Measurements from ENCODE around the gene BCAP31.
"Not testable (repeated sequence)": the region's sequence is repeated elsewhere in the genome, so short reads cannot be mapped to it uniquely, and the experiment has no call there.

BCAP31 gene

DNA sequence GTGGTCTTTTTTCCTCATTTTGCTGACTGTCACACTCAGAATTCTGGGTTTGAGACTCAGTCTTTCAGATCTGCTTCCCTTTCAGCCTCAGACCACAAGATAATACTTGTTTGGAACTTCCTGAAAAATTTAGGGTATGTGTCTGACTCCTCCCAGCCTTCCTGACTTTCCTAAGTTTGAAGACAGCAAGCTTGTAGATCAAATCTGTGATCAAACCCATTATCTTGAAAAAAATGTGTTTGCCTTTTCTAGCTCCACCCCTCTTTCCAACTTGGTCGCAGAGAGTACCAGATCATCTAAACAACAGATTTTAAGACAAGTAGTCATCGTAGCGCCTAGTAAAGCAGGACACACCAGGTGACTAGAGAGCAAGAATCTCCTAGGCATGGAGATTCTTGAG, 9.9 kb downstream of the BCAP31 start:
- H3K27ac ChIP-seq, result no peak overlapping the region
- TF ChIP-seq, protein P1, sequence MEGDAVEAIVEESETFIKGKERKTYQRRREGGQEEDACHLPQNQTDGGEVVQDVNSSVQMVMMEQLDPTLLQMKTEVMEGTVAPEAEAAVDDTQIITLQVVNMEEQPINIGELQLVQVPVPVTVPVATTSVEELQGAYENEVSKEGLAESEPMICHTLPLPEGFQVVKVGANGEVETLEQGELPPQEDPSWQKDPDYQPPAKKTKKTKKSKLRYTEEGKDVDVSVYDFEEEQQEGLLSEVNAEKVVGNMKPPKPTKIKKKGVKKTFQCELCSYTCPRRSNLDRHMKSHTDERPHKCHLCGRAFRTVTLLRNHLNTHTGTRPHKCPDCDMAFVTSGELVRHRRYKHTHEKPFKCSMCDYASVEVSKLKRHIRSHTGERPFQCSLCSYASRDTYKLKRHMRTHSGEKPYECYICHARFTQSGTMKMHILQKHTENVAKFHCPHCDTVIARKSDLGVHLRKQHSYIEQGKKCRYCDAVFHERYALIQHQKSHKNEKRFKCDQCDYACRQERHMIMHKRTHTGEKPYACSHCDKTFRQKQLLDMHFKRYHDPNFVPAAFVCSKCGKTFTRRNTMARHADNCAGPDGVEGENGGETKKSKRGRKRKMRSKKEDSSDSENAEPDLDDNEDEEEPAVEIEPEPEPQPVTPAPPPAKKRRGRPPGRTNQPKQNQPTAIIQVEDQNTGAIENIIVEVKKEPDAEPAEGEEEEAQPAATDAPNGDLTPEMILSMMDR (conservative IDR thresholded peaks at IDR 0.05), result no peak

DNA sequence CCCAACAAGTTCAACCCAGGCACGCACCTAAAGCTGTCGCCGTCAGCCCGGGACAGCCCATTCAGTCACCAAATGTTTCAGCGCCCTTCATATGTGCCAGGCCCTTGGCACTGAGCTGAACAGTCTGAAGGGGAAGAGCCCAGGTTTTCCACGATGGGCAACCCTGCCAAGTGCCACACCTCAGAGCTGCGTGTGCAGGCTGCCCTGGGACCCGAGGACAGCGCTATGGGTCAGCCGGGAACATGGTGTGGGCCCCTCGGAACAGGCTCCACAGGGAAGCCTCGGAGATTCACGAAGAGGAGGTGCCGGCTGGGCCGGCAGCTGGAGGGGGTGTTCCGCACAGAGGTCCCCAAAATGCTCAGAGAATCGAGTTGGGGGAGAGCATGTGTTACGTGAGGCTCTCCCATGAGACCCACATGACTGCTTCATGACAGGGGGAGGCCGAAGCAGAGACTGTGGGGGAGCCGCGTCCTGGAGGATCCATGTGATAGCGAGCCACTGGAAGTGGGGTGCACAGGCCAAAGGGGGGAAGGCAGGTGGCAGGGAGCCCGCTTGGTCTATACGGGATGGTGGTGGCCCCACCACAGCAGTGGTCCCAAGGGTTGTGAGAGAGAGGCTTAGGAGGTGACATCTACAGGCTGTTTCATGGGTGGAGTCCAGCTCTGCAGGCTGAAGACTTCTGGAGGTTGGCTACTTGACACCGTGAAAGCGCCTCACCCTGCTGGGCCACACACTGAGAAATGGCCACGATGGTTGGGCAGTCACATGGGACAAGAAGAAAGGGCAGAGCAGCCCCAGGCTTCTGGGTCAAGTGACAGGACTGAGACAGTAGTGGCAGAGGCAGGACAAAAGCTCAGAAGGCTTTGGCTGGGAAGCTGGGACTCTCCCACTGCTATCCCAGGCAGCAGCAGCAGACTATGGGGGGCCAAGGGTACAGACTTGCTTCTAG, 14.2 kb downstream of the BCAP31 start:
- TF ChIP-seq, protein P1 (conservative IDR thresholded peaks at IDR 0.05), result no peak

DNA sequence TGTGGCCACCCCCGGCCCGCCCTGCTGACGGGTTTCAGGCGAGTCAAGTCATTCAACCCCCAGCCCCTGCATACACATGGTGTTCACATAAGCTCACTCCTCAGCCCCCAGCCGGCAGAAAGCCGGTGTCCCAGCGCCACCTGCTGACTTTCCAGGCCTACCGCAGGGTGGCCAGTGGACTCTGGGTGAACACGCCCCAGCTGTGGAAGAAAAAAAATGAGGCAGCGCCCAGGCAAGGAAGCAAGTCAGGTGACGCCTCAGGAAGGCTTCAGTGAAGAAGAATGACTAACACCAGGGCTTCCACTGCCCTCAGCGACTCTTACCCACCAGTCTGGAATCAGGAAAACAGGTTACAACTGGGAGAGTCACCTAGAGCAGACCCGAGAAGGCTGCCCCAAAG, 15.8 kb downstream of the BCAP31 start:
- TF ChIP-seq, protein P1 (conservative IDR thresholded peaks at IDR 0.05), result peak; percentile 69
- no peak overlapping the region for H3K27ac ChIP-seq

More for the DNA sequence above, 14.2 kb downstream of the BCAP31 start:
- no peak overlapping the region for H3K27ac ChIP-seq

DNA sequence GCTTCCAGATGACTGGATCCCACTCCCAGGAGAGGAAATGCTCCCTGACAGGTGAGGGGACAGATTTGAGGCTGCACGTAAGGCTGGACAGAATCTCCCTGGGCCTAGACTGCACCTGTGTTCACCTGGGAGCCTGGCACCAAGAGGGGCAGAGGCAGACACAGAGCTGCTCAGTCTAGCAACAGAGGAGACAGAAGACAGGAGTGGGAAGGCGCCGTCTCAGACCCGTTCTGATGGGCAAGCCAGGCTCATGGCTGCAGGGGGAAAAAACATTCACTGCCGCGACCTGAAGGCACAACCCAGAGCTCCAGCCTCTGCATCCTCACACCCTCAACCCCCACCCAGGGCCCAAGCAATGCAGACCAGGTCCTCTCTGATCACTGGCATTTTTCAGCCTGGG, 16.8 kb downstream of the BCAP31 start:
- TF ChIP-seq, protein P1 (conservative IDR thresholded peaks at IDR 0.05), result no peak
- no peak overlapping the region for H3K27ac ChIP-seq

DNA sequence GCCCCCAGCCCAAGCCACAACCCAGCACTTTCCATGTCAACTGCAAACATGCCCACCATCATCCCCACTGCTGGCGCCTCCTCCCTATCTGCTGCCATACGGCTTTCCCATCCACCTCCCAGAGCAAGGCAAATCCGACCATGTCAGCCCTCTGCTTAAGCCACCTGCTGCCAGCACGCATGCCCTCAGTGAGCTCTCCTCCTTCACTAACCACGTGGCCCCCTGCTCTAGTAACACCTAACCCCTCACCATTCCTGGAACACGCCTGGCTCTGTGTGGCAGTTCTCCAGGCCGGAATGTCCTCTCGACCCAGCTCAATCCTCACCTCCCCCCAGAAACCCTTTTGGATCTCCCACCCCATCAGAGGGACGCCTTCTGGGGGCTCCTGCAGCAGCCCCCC, 17.4 kb downstream of the BCAP31 start:
- H3K27ac ChIP-seq, result no peak overlapping the region
- TF ChIP-seq, protein P1 (conservative IDR thresholded peaks at IDR 0.05), result no peak

DNA sequence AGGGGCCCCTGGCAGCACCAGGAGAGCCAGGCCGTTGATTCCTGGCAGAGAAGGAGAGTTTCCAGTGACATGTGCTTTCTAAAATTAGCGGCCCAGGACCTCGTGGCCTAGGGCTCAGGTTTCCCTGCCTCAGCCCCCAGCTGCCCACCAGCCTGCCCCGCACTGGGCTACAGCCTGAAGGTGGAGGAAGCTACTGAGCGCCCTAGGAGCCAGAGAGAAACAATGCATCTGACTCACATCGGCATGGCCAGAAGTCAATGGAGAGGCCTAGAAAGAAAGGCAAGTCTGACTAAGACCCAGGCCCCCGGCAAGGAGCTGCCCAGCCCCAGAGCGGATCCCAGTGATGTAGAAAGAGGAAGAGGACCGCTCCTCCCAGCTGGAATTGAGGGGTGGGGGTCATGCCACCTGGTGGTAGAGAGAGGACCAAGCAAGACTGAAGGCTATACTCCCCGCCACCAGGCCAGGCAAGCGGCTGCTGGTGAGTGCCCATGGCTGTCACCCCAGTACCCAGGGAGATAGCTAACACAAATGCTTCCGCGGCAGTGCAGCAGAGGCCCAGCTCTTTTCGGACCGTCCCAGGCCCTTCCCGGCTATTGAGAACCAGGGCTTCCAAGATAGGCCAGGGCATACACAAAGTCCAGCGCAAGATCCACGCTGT, 18.7 kb downstream of the BCAP31 start:
- not testable (repeated sequence) for H3K27ac ChIP-seq

DNA sequence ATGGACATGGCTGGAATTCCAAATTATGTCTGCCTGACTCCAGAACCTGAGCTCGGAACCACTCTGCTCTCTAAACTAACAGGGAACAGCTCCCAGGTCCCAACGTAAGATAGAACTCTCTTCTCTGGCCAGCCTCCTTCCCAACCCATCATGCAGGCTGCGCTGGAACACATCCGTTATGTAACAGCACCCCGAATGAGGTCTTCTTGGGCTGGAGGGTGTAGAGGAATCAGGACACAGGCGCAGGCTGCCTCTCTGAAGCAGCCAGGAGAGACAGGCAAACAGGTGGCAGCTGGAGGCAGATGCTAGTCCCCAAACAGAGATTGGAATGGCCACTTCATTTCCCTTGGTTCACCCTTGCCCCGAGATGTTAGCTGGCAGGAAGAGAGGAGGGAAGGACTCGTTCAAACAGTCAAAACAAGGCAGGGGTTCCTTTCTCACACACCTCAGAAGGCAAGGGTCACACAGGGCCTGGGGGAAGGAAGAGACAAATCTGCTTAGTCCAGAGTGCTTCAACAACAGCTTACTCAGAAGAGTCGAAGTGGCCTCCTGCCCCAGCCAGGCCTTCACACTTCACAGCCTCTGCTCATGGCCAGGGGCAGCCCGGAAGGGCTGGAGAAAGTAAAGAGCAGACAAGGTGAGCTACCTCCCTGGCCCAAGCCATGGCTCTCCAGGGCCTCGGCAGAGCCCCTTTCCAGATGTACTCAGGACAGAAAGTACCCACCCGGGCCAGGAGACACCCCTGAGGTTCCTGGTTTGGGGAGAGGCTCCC, 19.4 kb downstream of the BCAP31 start:
- not testable (repeated sequence) for H3K27ac ChIP-seq

DNA sequence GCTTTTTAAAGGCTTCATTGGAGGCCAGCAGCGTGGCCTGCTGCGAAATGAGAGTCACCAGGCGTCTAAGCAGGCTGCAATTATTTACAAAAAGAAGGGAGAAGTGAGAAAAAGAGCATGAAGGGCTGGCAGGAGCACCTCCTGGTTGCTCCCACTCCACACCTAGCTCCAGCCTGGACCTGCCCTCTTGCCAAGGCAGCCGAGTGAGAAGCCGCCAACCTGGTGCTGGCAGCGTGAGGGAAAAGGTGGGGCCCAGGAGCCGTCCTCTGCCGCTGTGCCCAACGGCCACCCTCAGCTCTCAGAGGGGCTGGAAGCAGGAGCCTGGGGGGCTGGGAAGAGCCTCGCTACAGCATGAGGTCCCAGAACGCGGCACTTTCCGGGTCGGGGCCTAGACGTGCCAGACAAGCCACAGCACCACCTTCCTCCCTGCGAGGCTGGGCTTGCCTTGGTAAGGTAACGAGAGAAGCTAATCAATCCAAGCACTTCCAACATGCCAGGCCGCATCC, 20.1 kb downstream of the BCAP31 start:
- no peak overlapping the region for H3K27ac ChIP-seq
- TF ChIP-seq, protein P1 (conservative IDR thresholded peaks at IDR 0.05), result no peak
